Muscle layer of duodenum (tissue), 2 donors: ENCODE results near the gene KCNIP4.

Experiments
- H3K27ac ChIP-seq: one replicate; pipeline ENCODE4 v1.7.0; 2013; ENCODE audit warnings: mild to moderate bottlenecking, low read length
- H3K27me3 ChIP-seq: one replicate; pipeline ENCODE4 v1.7.0; 2013; ENCODE audit warnings: low read depth, mild to moderate bottlenecking, control low read depth, low read length
- H3K36me3 ChIP-seq, 2 donors: one replicate each; pipeline ENCODE4 v1.7.0; 2013; ENCODE audit warnings: low read length in 2 of 2, control low read depth in 1 of 2, mild to moderate bottlenecking in 1 of 2; ENCODE audit not compliant: insufficient read depth in 2 of 2, control insufficient read depth in 1 of 2
- H3K4me1 ChIP-seq, 2 donors: one replicate each; pipeline ENCODE4 v1.7.0; 2013; ENCODE audit warnings: low read length in 2 of 2, mild to moderate bottlenecking in 2 of 2, control low read depth in 1 of 2, moderate library complexity in 1 of 2; ENCODE audit not compliant: insufficient read depth in 2 of 2, control insufficient read depth in 1 of 2
- H3K4me3 ChIP-seq, 2 donors: one replicate each; pipeline ENCODE4 v1.7.0; 2013; ENCODE audit warnings: low read length in 2 of 2, low read depth in 1 of 2, mild to moderate bottlenecking in 1 of 2
- H3K9me3 ChIP-seq, 2 donors: one replicate each; pipeline ENCODE4 v1.7.0; 2013; ENCODE audit warnings: low read length in 2 of 2, control low read depth in 1 of 2, mild to moderate bottlenecking in 1 of 2; ENCODE audit not compliant: control insufficient read depth in 1 of 2
- donor health status: healthy.

Gene KCNIP4

GRCh38 chr4:21454201-21454600, 494.4 kb downstream of the KCNIP4 start:
- Histone ChIP-seq H3K36me3 (no peaks in the 10 kb centered on the region), H3K27ac (no peak overlapping the region), H3K4me1 (no peaks in the 10 kb centered on the region), H3K9me3 (no peaks in the 10 kb centered on the region), H3K4me3 (no peak overlapping the region), H3K27me3 (no peaks in the 10 kb centered on the region)

DNA sequence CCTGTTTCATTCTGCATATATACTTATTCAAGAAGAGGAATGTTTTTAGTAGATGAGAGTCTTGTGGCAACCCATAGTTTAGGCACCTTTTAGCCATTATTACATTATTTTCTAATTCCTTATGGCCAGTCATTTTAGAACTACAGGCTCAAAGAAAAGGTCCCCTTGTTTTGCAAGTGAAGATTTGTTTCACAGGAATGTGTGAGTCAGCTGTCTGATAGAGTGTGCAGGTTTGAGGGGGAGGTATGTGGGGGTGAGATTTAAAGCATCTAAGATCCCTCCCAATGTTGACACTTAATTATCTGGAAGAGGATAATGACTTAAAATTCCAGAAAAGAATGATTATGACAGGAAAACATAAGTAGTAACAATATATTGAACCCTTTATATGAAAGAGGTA, 495.6 kb downstream of the KCNIP4 start:
- Histone ChIP-seq H3K4me1 (no peaks in the 10 kb centered on the region), H3K9me3 (no peaks in the 10 kb centered on the region), H3K27me3 (no peaks in the 10 kb centered on the region), H3K27ac (no peak overlapping the region), H3K4me3 (no peak overlapping the region), H3K36me3 (no peaks in the 10 kb centered on the region)

DNA sequence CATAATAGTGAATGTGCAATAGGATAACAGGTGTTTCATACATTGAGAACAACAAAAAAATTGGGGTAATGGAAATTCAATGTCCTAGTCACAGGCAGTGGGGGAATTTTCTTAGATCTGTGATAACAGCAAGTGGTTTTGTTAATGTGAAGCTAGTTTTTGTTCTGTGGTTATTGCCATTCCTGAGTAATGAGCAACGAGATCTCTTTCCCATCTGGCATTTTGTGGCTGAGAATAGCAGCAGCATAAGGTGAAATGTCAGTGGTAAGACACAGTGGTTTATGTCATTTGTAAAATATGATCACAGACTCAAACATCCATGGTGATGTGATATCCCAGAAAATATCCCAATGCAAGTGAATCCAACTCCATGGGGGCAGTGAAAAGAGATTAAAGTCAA, 497.5 kb downstream of the KCNIP4 start:
- Histone ChIP-seq H3K27ac (no peak overlapping the region), H3K9me3 (no peaks in the 10 kb centered on the region), H3K36me3 (no peaks in the 10 kb centered on the region), H3K4me1 (no peaks in the 10 kb centered on the region), H3K4me3 (no peak overlapping the region), H3K27me3 (no peaks in the 10 kb centered on the region)

DNA sequence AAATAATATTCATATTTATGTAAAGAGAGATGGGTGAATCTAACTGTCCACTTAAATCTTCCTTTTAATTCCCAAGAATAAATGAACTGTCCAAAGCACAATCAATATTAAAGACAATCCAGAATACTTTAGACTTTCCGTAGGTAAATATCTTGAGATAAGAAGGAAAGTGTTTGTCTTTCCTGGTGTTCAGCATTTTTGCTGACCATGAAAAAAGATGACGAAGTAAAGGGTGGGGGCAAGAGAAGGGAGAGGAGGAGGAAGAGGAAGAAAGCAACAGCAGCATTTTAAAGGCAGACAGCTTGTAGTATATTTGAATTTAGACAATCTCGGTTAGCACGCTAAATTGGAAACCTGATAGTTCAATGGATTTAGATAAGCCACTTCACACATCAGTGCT, 498.2 kb downstream of the KCNIP4 start:
- no peak overlapping the region for H3K27ac ChIP-seq
- H3K4me1 ChIP-seq = no peaks in the 10 kb centered on the region
- no peak overlapping the region for H3K4me3 ChIP-seq
- H3K27me3 ChIP-seq = no peaks in the 10 kb centered on the region
- no peaks in the 10 kb centered on the region for H3K9me3 ChIP-seq
- H3K36me3 ChIP-seq = no peaks in the 10 kb centered on the region

GRCh38 chr4:21447301-21448054, 501.1 kb downstream of the KCNIP4 start:
- H3K9me3 ChIP-seq = no peaks in the 10 kb centered on the region
- no peaks in the 10 kb centered on the region for H3K36me3 ChIP-seq
- no peaks in the 10 kb centered on the region for H3K4me1 ChIP-seq
- H3K4me3 ChIP-seq = no peak overlapping the region
- H3K27me3 ChIP-seq = no peaks in the 10 kb centered on the region
- no peak overlapping the region for H3K27ac ChIP-seq

DNA sequence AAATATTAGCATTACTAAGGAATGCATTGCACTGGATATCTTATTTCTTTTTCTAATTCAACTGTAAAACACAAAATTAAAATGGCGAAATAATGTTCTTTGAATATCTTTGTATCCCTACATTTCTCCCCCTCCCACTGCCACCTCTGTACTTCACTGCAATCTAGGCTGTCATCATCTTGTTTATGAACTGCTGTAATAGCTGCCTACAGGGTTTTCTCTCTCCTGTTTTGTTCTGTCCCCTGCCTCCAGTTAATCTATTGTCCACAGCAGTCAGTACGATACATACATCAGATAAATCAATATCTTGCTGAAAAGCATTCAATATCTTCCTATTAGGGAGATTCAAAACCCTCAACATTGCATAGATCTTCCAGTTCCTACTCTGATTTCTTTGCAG, 528.4 kb downstream of the KCNIP4 start:
- Histone ChIP-seq H3K27ac (no peak overlapping the region), H3K4me3 (no peak overlapping the region), H3K4me1 (no peaks in the 10 kb centered on the region), H3K9me3 (no peaks in the 10 kb centered on the region), H3K36me3 (no peaks in the 10 kb centered on the region), H3K27me3 (no peaks in the 10 kb centered on the region)

- Histone ChIP-seq H3K36me3 (no peaks in the 10 kb centered on the region), H3K4me3 (no peak overlapping the region), H3K27ac (no peak overlapping the region), H3K4me1 (no peaks in the 10 kb centered on the region), H3K27me3 (no peaks in the 10 kb centered on the region), H3K9me3 (no peaks in the 10 kb centered on the region)
Observed at GRCh38 chr4:21415728-21416127, 532.8 kb downstream of the KCNIP4 start.

GRCh38 chr4:21413807-21414370, 534.7 kb downstream of the KCNIP4 start:
- no peaks in the 10 kb centered on the region for H3K4me1 ChIP-seq
- no peaks in the 10 kb centered on the region for H3K36me3 ChIP-seq
- no peaks in the 10 kb centered on the region for H3K9me3 ChIP-seq
- H3K27me3 ChIP-seq = no peaks in the 10 kb centered on the region
- no peak overlapping the region for H3K27ac ChIP-seq
- no peak overlapping the region for H3K4me3 ChIP-seq

DNA sequence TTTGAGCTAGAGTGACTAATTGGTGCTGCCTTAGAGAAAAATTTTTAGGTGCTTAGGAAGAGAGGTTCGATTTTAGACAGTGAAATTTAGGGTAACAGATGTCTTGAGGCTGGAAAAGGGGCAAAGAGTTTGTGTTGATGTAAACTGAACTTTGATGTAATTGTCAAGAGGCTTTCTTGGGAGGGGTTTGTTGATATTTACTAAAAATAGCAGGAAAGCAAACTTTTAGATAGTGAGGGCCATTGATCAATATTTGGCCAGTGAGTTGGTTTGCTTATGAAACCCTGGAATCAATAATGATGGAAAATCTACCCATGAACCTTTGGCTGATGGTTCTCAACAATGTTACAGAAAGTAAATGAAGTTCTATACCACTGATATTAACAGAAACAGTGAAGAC, 537.5 kb downstream of the KCNIP4 start:
- no peak overlapping the region for H3K27ac ChIP-seq
- no peaks in the 10 kb centered on the region for H3K27me3 ChIP-seq
- no peaks in the 10 kb centered on the region for H3K36me3 ChIP-seq
- H3K9me3 ChIP-seq = no peaks in the 10 kb centered on the region
- no peak overlapping the region for H3K4me3 ChIP-seq
- no peaks in the 10 kb centered on the region for H3K4me1 ChIP-seq

GRCh38 chr4:21410372-21410771, 538.2 kb downstream of the KCNIP4 start:
- Histone ChIP-seq H3K27me3 (no peaks in the 10 kb centered on the region), H3K4me1 (no peaks in the 10 kb centered on the region), H3K27ac (no peak overlapping the region), H3K9me3 (no peaks in the 10 kb centered on the region), H3K4me3 (no peak overlapping the region), H3K36me3 (no peaks in the 10 kb centered on the region)

DNA sequence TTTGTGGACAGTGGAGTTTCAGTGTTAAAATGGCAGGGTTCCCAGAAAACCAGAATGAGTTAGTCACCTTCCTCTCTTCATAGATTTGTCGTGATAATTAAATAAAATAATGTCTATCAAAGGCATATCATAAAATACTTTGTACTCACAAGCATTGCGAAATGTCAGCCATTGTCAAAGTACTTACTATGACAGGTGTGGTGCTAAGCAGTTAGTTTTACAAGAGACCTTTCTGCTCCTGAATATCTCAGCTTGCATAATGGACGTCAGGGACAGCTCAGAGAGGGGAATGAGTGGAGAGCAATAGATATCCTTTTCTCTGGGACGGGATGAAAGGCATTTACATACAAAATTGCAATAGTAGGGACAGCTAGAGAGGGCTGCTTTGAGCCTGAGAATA, 560.9 kb downstream of the KCNIP4 start:
- Histone ChIP-seq H3K4me1 (no peaks in the 10 kb centered on the region), H3K27me3 (no peaks in the 10 kb centered on the region), H3K4me3 (no peak overlapping the region), H3K36me3 (no peaks in the 10 kb centered on the region), H3K9me3 (no peaks in the 10 kb centered on the region), H3K27ac (no peak overlapping the region)
